IMR-90 (cell line): ENCODE data around the gene TJAP1. TPM values are rescaled to one million over a fixed set of nuclear protein-coding genes. Genes with fewer than 3 reads are reported as not detected.

Experiments
- ATAC-seq: fragments of 200-7000 bp; cut with Tn5 transposase; 2 replicates; pipeline ENCODE4 v1.9.1; 2020; ENCODE audit warnings: low read depth, mild to moderate bottlenecking, moderate library complexity
- BruUV-seq: library from RNA; stranded (reverse); fragments of 400-500 nt; replicated peaks from 2 replicates; lab custom pipeline; 2021; lab: Mats Ljungman, UMichigan
- CTCF ChIA-PET: fragments of 300-600 bp; formaldehyde crosslinking; extraction: SDS; loops from one replicate; lab custom pipeline; 2021; ENCODE audit warnings: antibody characterized with exemption; lab: Yijun Ruan, JAX
- POLR2A ChIA-PET: fragments of 300-600 bp; sonication (Branson Sonifier 250); formaldehyde crosslinking; loops from one replicate; lab custom pipeline; 2022; ENCODE audit warnings: antibody characterized with exemption; ENCODE audit not compliant: unreplicated experiment; lab: Charles Lee
- DNase-seq: peaks from one replicate; pipeline ENCODE4 v3.0.0; 2013
- H2AFZ ChIP-seq: replicated peaks from 2 replicates; pipeline ENCODE3; 2013; ENCODE audit warnings: low read length, mild to moderate bottlenecking; ENCODE audit not compliant: poor library complexity
- H2AK5ac ChIP-seq: 2 replicates; pipeline ENCODE4 v1.6.1; 2013; ENCODE audit warnings: low read depth, low read length, inconsistent platforms
- H2AK9ac ChIP-seq: replicated peaks from 2 replicates; pipeline ENCODE3; 2013; ENCODE audit warnings: mild to moderate bottlenecking, low read depth, low read length, moderate library complexity; ENCODE audit not compliant: poor library complexity
- H2BK120ac ChIP-seq: 2 replicates; pipeline ENCODE4 v1.6.1; 2013; ENCODE audit warnings: low read depth, low read length, inconsistent platforms
- H2BK15ac ChIP-seq: 3 replicates; pipeline ENCODE4 v1.6.1; 2013; ENCODE audit warnings: low read depth, low read length, inconsistent platforms
- H2BK20ac ChIP-seq: 2 replicates; pipeline ENCODE4 v1.6.1; 2013; ENCODE audit warnings: low read depth, mild to moderate bottlenecking, inconsistent platforms, low read length, moderate library complexity
- H2BK5ac ChIP-seq: 2 replicates; pipeline ENCODE4 v1.6.1; 2013; ENCODE audit warnings: mild to moderate bottlenecking, low read depth, low read length, inconsistent platforms; ENCODE audit not compliant: poor library complexity, severe bottlenecking
- H3K14ac ChIP-seq: replicated peaks from 2 replicates; pipeline ENCODE4 v1.6.1; 2013; ENCODE audit warnings: low read depth, low read length, inconsistent platforms
- H3K18ac ChIP-seq: 2 replicates; pipeline ENCODE4 v1.6.1; 2013; ENCODE audit warnings: low read depth, low read length, control low read depth
- H3K23ac ChIP-seq: 2 replicates; pipeline ENCODE4 v1.6.1; 2013; ENCODE audit warnings: low read depth, low read length, inconsistent platforms
- H3K27ac ChIP-seq: 2 replicates; pipeline ENCODE4 v1.5.1; 2013; ENCODE audit warnings: mild to moderate bottlenecking, control low read depth, low read length; ENCODE audit not compliant: insufficient read depth
- H3K27me3 ChIP-seq: 2 replicates; pipeline ENCODE4 v1.6.1; 2013; ENCODE audit warnings: low read length; ENCODE audit not compliant: control insufficient read depth, insufficient read depth
- H3K36me3 ChIP-seq: 2 replicates; pipeline ENCODE4 v1.6.1; 2013; ENCODE audit warnings: low read length, mixed read lengths; ENCODE audit not compliant: control insufficient read depth, insufficient read depth
- H3K4ac ChIP-seq: 2 replicates; pipeline ENCODE4 v1.6.1; 2013; ENCODE audit warnings: low read depth, low read length, inconsistent platforms
- H3K4me1 ChIP-seq: 2 replicates; pipeline ENCODE4 v1.6.1; 2013; ENCODE audit warnings: low read length, mixed read lengths; ENCODE audit not compliant: control insufficient read depth, insufficient read depth
- H3K4me2 ChIP-seq: 2 replicates; pipeline ENCODE4 v1.6.1; 2013; ENCODE audit warnings: low read depth, mild to moderate bottlenecking, control low read depth, low read length, moderate library complexity
- H3K4me3 ChIP-seq: 2 replicates; pipeline ENCODE4 v1.5.1; 2013; ENCODE audit warnings: low read depth, mild to moderate bottlenecking, control low read depth, low read length, moderate library complexity; ENCODE audit not compliant: insufficient read depth
- H3K56ac ChIP-seq: 2 replicates; pipeline ENCODE4 v1.6.1; 2013; ENCODE audit warnings: low read length, inconsistent platforms; ENCODE audit not compliant: insufficient read depth; ENCODE audit errors: extremely low read depth
- H3K79me1 ChIP-seq, 2 experiments: 2 replicates each; pipeline ENCODE4 v1.6.1; 2013; ENCODE audit warnings: low read length in 2 of 2, inconsistent platforms in 1 of 2, low read depth in 1 of 2
- H3K9ac ChIP-seq: 2 replicates; pipeline ENCODE4 v1.6.1; 2013; ENCODE audit warnings: low read depth, low read length, control low read depth
- H3K9me1 ChIP-seq: 2 replicates; pipeline ENCODE4 v1.6.1; 2013; ENCODE audit warnings: low read length, inconsistent platforms; ENCODE audit not compliant: insufficient read depth
- H3K9me3 ChIP-seq: 2 replicates; pipeline ENCODE4 v1.6.1; 2013; ENCODE audit warnings: low read length; ENCODE audit not compliant: control insufficient read depth, insufficient read depth
- H4K20me1 ChIP-seq: 2 replicates; pipeline ENCODE4 v1.6.1; 2013; ENCODE audit warnings: low read length, inconsistent platforms; ENCODE audit not compliant: insufficient read depth
- H4K5ac ChIP-seq: 2 replicates; pipeline ENCODE4 v1.6.1; 2013; ENCODE audit warnings: mild to moderate bottlenecking, low read depth, low read length, control low read depth
- H4K8ac ChIP-seq, 2 experiments: 2 replicates each; pipeline ENCODE4 v1.6.1; 2013; ENCODE audit warnings: low read depth in 2 of 2, low read length in 2 of 2, control low read depth in 1 of 2, inconsistent platforms in 1 of 2
- H4K91ac ChIP-seq: 2 replicates; pipeline ENCODE4 v1.6.1; 2013; ENCODE audit warnings: low read depth, low read length, inconsistent platforms; ENCODE audit not compliant: insufficient read depth
- BHLHE40 ChIP-seq: fragments of 150-350 bp; IDR thresholded peaks from 2 replicates; pipeline ENCODE4 v1.6.1; 2016; ENCODE audit warnings: mild to moderate bottlenecking, low read depth, low read length
- CEBPB ChIP-seq: IDR thresholded peaks from 2 replicates; pipeline ENCODE4 v1.6.1; 2012; ENCODE audit warnings: low read depth, low read length, improper control_type of control experiment
- CHD1 ChIP-seq: IDR thresholded peaks from 2 replicates; pipeline ENCODE4 v1.6.1; 2012; ENCODE audit warnings: low read depth, low read length, improper control_type of control experiment
- CTCF ChIP-seq: conservative IDR thresholded peaks from 2 replicates; pipeline ENCODE4 v1.5.1; 2012; ENCODE audit warnings: mild to moderate bottlenecking, low read depth, low read length, improper control_type of control experiment
- FOS ChIP-seq: fragments of 150-350 bp; IDR thresholded peaks from 2 replicates; pipeline ENCODE4 v1.6.1; 2016; ENCODE audit warnings: low read depth, low read length
- MAFK ChIP-seq: IDR thresholded peaks from 2 replicates; pipeline ENCODE4 v1.6.1; 2012; ENCODE audit warnings: low read depth, low read length, improper control_type of control experiment
- MAZ ChIP-seq: IDR thresholded peaks from 2 replicates; pipeline ENCODE4 v1.6.1; 2012; ENCODE audit warnings: low read depth, mild to moderate bottlenecking, low read length, improper control_type of control experiment, moderate library complexity, borderline replicate concordance
- MXI1 ChIP-seq: IDR thresholded peaks from 2 replicates; pipeline ENCODE4 v1.6.1; 2012; ENCODE audit warnings: low read depth, mild to moderate bottlenecking, low read length, moderate library complexity, borderline replicate concordance
- NFE2L2 ChIP-seq: fragments of 150-350 bp; IDR thresholded peaks from 2 replicates; pipeline ENCODE4 v1.6.1; 2016; ENCODE audit warnings: low read depth, mild to moderate bottlenecking, low read length
- POLR2A ChIP-seq: IDR thresholded peaks from 2 replicates; pipeline ENCODE4 v1.6.1; 2012; ENCODE audit warnings: mild to moderate bottlenecking, low read depth, low read length
- RAD21 ChIP-seq: IDR thresholded peaks from 2 replicates; pipeline ENCODE4 v1.6.1; 2012; ENCODE audit warnings: low read length, improper control_type of control experiment
- RCOR1 ChIP-seq: IDR thresholded peaks from 2 replicates; pipeline ENCODE4 v1.6.1; 2012; ENCODE audit warnings: mild to moderate bottlenecking, low read length, improper control_type of control experiment; ENCODE audit not compliant: insufficient replicate concordance
- RFX5 ChIP-seq: IDR thresholded peaks from 2 replicates; pipeline ENCODE4 v1.8.0; 2012; ENCODE audit warnings: low read depth, mild to moderate bottlenecking, low read length, moderate library complexity
- SMC3 ChIP-seq: fragments of 150-350 bp; IDR thresholded peaks from 2 replicates; pipeline ENCODE4 v1.6.1; 2016; ENCODE audit warnings: low read depth, mild to moderate bottlenecking, antibody characterized with exemption, low read length, moderate library complexity
- USF2 ChIP-seq: fragments of 150-350 bp; IDR thresholded peaks from 2 replicates; pipeline ENCODE4 v1.6.1; 2017; ENCODE audit warnings: mild to moderate bottlenecking, antibody characterized with exemption, low read length, low read depth
- WGBS, 2 experiments: methylation state at CpG; one replicate each; pipeline versions ENCODE4 v1.1.5 to v1.1.7; 2013; ENCODE audit warnings: missing lambda C conversion rate in 2 of 2; ENCODE audit not compliant: insufficient read length in 1 of 2; ENCODE audit errors: extremely low coverage in 2 of 2; 5-methylcytosine and 5-hydroxymethylcytosine counted together
- dilution Hi-C: fragments of 300-500 bp; cut with HindIII; formaldehyde crosslinking; loops from one replicate; pipeline ENCODE4 v1.14.3; 2018; ENCODE audit warnings: low sequenced_read_pairs; ENCODE audit not compliant: unreplicated experiment
- in situ Hi-C: fragments of 300-500 bp; cut with MboI; formaldehyde crosslinking; loops from 3 replicates; pipeline ENCODE4 v1.14.3; 2019; ENCODE audit warnings: low sequenced_read_pairs, inconsistent platforms, mixed read lengths
- intact Hi-C: fragments of 100-400 bp; cut with micrococcal nuclease; formaldehyde crosslinking; loops from 2 replicates; pipeline ENCODE4 v1.10.0; 2022
- polyA plus RNA-seq, 3 experiments: library from polyadenylated mRNA; depleted of rRNA; stranded (reverse); fragments of >200 nt; gene quantifications; 2 replicates each; pipeline ENCODE4 v1.2.3, GENCODE V29; 2012; ENCODE audit warnings: low replicate concordance in 1 of 3
- total RNA-seq: library from RNA; depleted of rRNA; stranded (reverse); fragments of >200 nt; gene quantifications from 2 replicates; pipeline ENCODE4 v1.2.3, GENCODE V29; 2012
- TF ChIP-seq, protein P1 (sequence below): fragments of 150-350 bp; IDR thresholded peaks from 2 replicates; pipeline ENCODE4 v1.6.1; 2016; ENCODE audit warnings: low read depth, mild to moderate bottlenecking, low read length, moderate library complexity, borderline replicate concordance

The TJAP1 gene
- total and polyA plus RNA-seq, 2 of the 4 experiments (the other 2 are of a cell fraction), result 12.2 to 34.2 TPM

DNA sequence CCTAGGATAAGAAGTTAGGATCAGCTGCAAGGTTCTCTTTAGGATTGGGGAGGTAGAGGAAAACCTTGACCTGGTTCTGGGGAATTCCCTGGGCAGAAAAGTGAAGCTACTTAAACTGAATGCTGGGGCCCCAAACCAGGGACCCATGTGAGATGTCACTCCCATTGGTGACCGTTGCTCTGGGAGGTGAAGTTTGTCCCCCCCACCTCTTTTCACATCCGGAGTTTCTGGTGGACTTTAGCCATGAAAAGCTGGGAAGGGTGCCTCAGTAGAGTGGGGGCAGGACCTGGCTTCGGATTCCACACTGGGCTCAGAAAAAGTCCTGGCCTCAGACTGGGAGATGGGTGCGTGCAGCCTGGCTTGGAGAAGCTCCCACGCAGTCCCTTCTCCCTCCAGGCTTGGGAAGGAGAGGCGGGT, 13.2 kb downstream of the TJAP1 start:
- no peaks in the 10 kb centered on the region for H3K9me3 ChIP-seq
- intact Hi-C loops (no loop called here), in situ Hi-C loops (loop anchor here (5.0 to 10.0 kb wide), 2 partner anchors 46 to 233 kb away; no protein-coding TSS in a partner anchor), dilution Hi-C loops (no loop called here)
- peaks cover 51% of the 10 kb centered on the region for H3K9me1 ChIP-seq
- H3K4ac ChIP-seq, result no peak overlapping the region
- no peak overlapping the region for H2AK9ac ChIP-seq
- H4K5ac ChIP-seq, result no peak overlapping the region
- no CpG with 5 or more reads among the region's 6 CpGs for WGBS, 2 experiments
- no peak overlapping the region for H4K8ac ChIP-seq
- BruUV-seq, result no TSS peak
- no peaks in the 10 kb centered on the region for H3K27me3 ChIP-seq
- H3K4me1 ChIP-seq, result peaks cover 27% of the 10 kb centered on the region
- no peak overlapping the region for H3K56ac ChIP-seq
- H4K20me1 ChIP-seq, result peaks cover 22% of the 10 kb centered on the region; the same call in 1 of the 2 replicates
- no peak overlapping the region for H3K18ac ChIP-seq
- H3K9ac ChIP-seq, result no peak overlapping the region
- no peak overlapping the region for H2AK5ac ChIP-seq
- DNase-seq (no peak), ATAC-seq (no peak)
- H2AFZ ChIP-seq, result no peak overlapping the region
- H2BK20ac ChIP-seq, result no peak overlapping the region
- no peak overlapping the region for H2BK120ac ChIP-seq
- CTCF ChIA-PET, result interaction anchor here (1.5 kb wide), 1 partner anchor 17 kb away, joined by 6 read pairs; no protein-coding TSS in a partner anchor
- no peak overlapping the region for H4K91ac ChIP-seq
- H2BK15ac ChIP-seq, result no peak overlapping the region
- no peak overlapping the region for H3K4me2 ChIP-seq
- peaks cover 1% of the 10 kb centered on the region for H3K36me3 ChIP-seq
- POLR2A ChIA-PET, result no interaction called here
- TF ChIP-seq MXI1 (no peak), RCOR1 (no peak), MAFK (no peak), RFX5 (no peak), NFE2L2 (no peak), POLR2A (no peak), FOS (no peak), RAD21 (no peak), CHD1 (no peak), BHLHE40 (no peak), CTCF (no peak), MAZ (no peak), CEBPB (no peak), SMC3 (no peak), USF2 (no peak)
- TF ChIP-seq, protein P1, sequence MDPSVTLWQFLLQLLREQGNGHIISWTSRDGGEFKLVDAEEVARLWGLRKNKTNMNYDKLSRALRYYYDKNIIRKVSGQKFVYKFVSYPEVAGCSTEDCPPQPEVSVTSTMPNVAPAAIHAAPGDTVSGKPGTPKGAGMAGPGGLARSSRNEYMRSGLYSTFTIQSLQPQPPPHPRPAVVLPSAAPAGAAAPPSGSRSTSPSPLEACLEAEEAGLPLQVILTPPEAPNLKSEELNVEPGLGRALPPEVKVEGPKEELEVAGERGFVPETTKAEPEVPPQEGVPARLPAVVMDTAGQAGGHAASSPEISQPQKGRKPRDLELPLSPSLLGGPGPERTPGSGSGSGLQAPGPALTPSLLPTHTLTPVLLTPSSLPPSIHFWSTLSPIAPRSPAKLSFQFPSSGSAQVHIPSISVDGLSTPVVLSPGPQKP, result no peak
- no peak overlapping the region for H3K4me3 ChIP-seq
- no peak overlapping the region for H2BK5ac ChIP-seq
- H3K14ac ChIP-seq, result no peak overlapping the region
- H3K27ac ChIP-seq, result no peak overlapping the region
- peaks cover 31 to 76% of the 10 kb centered on the region in 2 experiments for H3K79me1 ChIP-seq
- H3K23ac ChIP-seq, result no peak overlapping the region
